ENCODE measurements around the gene NCK1.
"Not testable (repeated sequence)": the region's sequence is repeated elsewhere in the genome, so short reads cannot be mapped to it uniquely, and the experiment has no call there.

NCK1 gene

DNA sequence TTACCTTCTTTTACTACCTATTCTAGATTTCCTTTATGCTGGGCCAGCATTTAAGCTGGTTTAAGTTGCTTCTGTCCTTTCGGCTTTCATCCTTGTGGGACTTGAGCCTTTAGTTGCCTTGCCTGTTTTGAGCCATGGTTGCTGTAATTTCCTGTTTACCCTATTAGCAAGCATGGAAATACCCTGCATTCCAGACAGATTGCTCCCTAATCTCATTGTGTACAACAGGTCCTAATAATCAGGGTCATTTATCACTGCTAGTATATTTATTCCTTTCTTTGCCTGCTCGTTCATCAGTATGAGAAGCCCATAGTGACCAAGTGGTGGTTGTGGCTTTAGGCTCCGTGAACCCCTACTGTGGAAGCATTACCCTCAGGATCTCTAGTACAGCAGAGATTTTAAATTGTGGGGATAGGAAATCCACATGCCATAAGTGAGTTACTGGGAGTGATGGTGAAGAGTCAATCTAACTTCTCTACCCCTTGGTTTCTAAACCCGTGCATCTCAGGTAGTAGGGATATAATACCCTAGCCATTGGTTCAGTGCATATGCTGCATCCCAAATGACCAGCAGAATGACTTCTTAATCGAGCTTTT, 31.9 kb downstream of the NCK1 start:
- Mint-ChIP-seq H3K36me3 (ENCODE audit: low read depth) (peaks cover 79% of the 10 kb centered on the region), H3K4me1 (no peaks in the 10 kb centered on the region), H3K27ac (no peak overlapping the region), H3K4me3 (no peak overlapping the region), H3K27me3 (ENCODE audit: low read depth, poor library complexity) (peaks cover 3% of the 10 kb centered on the region), H3K9me3 (peaks cover 56% of the 10 kb centered on the region)
- TF ChIP-seq, protein P1, sequence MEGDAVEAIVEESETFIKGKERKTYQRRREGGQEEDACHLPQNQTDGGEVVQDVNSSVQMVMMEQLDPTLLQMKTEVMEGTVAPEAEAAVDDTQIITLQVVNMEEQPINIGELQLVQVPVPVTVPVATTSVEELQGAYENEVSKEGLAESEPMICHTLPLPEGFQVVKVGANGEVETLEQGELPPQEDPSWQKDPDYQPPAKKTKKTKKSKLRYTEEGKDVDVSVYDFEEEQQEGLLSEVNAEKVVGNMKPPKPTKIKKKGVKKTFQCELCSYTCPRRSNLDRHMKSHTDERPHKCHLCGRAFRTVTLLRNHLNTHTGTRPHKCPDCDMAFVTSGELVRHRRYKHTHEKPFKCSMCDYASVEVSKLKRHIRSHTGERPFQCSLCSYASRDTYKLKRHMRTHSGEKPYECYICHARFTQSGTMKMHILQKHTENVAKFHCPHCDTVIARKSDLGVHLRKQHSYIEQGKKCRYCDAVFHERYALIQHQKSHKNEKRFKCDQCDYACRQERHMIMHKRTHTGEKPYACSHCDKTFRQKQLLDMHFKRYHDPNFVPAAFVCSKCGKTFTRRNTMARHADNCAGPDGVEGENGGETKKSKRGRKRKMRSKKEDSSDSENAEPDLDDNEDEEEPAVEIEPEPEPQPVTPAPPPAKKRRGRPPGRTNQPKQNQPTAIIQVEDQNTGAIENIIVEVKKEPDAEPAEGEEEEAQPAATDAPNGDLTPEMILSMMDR (IDR thresholded peaks at IDR 0.05): no peak
- no peak for DNase-seq

DNA sequence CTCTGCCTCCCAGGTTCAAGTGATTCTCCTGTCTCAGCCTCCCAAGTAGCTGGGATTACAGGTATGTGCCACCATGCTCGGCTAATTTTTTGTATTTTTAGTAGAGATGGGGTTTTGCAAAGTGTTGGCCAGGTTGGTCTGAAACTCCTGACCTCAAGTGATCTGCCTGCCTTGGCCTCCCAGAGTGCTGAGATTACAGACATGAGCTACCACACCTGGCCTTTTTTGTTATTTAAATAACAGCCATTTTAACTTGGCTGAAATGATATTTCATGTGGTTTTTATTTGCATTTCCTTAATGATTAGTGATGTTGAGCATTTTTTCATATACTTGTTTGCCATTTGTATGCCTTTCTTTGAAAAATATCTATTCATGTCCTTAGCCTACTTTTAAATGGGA, 35.2 kb downstream of the NCK1 start:
- not testable (repeated sequence) for H3K27ac Mint-ChIP-seq; H3K4me3 Mint-ChIP-seq; DNase-seq; H3K27me3 Mint-ChIP-seq (ENCODE audit: low read depth, poor library complexity); H3K4me1 Mint-ChIP-seq
- Mint-ChIP-seq H3K36me3 (ENCODE audit: low read depth) (peaks cover 83% of the 10 kb centered on the region), H3K9me3 (peaks cover 61% of the 10 kb centered on the region)

DNA sequence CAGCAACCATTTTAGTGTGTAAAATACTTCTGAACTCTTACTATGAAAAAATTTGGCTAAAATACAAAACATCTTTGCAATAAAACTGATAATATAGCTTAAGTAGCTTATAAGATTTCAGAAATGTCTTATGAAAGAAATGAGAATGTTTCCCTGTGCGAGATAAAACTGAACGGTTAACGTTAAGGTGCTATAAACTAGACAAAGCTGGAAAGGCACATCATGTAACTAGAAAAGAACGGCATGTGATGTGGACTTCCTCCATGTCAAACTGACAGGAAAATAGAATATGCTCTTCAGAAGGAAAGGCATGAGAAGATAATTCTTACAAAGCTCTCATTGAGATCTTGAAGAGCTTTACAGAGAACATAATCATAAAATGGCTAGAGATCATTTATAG, 36.5 kb downstream of the NCK1 start:
- TF ChIP-seq, protein P1 (IDR thresholded peaks at IDR 0.05): no peak
- H3K9me3 Mint-ChIP-seq: peaks cover 66% of the 10 kb centered on the region
- H3K4me1 Mint-ChIP-seq: no peaks in the 10 kb centered on the region
- H3K27ac Mint-ChIP-seq: no peak overlapping the region
- peaks cover 86% of the 10 kb centered on the region for H3K36me3 Mint-ChIP-seq (ENCODE audit: low read depth)
- H3K4me3 Mint-ChIP-seq: no peak overlapping the region
- H3K27me3 Mint-ChIP-seq (ENCODE audit: low read depth, poor library complexity): no peaks in the 10 kb centered on the region
- no peak for DNase-seq

DNA sequence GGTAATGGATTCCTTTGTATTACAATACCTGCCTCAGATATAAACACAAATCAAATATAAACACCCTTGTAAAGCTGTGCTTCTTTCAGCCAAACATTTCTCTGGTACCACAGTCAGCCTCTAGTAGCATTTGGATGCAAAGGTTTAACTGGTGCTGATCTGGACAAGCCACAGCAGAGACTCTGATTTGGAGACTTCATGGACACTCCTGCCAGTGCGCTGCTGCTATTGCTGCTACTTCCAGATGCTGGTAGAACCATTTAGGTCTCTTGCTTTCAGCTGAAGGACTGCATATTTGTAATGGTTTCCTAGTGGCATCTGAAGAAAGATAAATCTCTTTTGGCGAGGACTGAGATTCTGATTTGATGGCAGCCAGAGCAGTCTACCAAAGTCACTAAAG, 36.9 kb downstream of the NCK1 start:
- Mint-ChIP-seq H3K4me3 (no peak overlapping the region), H3K4me1 (no peaks in the 10 kb centered on the region), H3K27ac (no peak overlapping the region), H3K9me3 (peaks cover 66% of the 10 kb centered on the region), H3K36me3 (ENCODE audit: low read depth) (peaks cover 86% of the 10 kb centered on the region), H3K27me3 (ENCODE audit: low read depth, poor library complexity) (no peaks in the 10 kb centered on the region)
- TF ChIP-seq, protein P1 (IDR thresholded peaks at IDR 0.05): no peak
- DNase-seq: no peak

DNA sequence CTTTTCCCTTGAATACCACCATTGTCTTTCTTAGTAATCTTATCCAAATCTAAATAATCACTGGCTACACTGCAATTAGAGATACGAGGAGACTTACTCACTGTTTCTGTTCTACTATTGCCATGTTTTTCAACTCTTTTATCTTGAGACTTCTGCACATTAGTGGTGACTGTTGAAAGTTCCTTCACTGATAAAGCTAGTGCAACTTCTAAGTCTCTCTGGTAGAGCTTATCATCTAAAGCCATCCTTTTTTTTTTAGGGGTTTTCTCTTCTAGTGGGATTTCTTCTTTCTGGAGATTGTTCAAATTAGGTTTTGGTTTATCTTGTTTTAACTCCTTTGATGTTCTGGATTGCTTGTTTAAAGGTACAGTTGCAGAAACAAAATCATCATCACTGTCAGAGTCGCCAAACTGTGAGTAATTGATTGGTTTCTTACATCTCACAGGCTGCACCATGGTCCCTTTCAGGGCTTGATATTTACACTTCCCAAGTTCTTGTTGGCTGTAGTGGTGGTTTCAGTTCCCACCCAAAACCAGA, 37.7 kb downstream of the NCK1 start:
- no peak overlapping the region for H3K27ac Mint-ChIP-seq
- H3K36me3 Mint-ChIP-seq (ENCODE audit: low read depth): peaks cover 86% of the 10 kb centered on the region
- no peak for DNase-seq
- no peak overlapping the region for H3K4me3 Mint-ChIP-seq
- H3K4me1 Mint-ChIP-seq: no peaks in the 10 kb centered on the region
- TF ChIP-seq, protein P1 (IDR thresholded peaks at IDR 0.05): no peak
- H3K9me3 Mint-ChIP-seq: peaks cover 68% of the 10 kb centered on the region
- H3K27me3 Mint-ChIP-seq (ENCODE audit: low read depth, poor library complexity): no peaks in the 10 kb centered on the region

DNA sequence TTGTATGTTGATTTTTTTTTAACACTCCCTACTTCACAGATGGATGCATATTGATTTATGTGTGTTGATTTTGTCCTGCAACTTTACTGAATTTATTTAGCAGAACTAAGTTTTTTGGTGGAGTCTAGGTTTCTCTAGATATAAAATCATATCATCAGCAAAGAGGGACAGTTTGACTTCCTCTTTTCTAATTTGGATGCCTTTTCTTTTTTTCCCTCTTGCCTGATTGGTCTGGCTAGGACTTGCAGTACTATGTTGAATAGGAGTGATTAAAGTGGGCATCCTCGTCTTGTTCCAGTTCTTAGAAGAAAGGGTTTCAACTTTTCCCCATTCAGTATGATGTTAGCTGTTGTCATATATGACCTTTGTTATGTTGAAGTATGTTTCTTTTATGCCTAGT, 38.7 kb downstream of the NCK1 start:
- Mint-ChIP-seq H3K36me3 (ENCODE audit: low read depth) (peaks cover 94% of the 10 kb centered on the region), H3K9me3 (peaks cover 79% of the 10 kb centered on the region)
- not testable (repeated sequence) for H3K27me3 Mint-ChIP-seq (ENCODE audit: low read depth, poor library complexity); H3K27ac Mint-ChIP-seq; DNase-seq; H3K4me1 Mint-ChIP-seq; H3K4me3 Mint-ChIP-seq

DNA sequence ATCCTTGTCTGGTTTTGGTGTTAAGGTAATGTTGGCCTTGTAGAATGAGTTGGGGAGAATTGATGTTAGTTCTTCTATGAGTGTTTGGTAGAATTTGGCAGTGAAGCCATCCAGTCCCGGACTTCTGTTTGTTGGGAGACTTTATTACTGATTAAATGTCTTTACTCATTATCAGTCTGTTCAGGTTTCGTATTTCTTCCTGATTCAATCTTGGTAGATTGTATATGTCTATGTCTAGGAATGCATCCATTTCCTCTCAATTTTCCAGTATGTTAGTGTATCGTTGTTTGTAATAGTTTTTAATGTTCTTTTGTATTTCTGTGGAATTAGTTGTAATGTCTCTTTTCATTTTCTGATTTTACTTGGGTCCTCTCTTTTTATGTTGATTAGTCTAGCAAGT, 39.4 kb downstream of the NCK1 start:
- H3K27ac Mint-ChIP-seq: no peak overlapping the region
- H3K4me1 Mint-ChIP-seq: peaks cover 4% of the 10 kb centered on the region
- DNase-seq: no peak
- no peaks in the 10 kb centered on the region for H3K27me3 Mint-ChIP-seq (ENCODE audit: low read depth, poor library complexity)
- TF ChIP-seq, protein P1 (IDR thresholded peaks at IDR 0.05): no peak
- peaks cover 93% of the 10 kb centered on the region for H3K36me3 Mint-ChIP-seq (ENCODE audit: low read depth)
- H3K4me3 Mint-ChIP-seq: no peak overlapping the region
- H3K9me3 Mint-ChIP-seq: peaks cover 80% of the 10 kb centered on the region

DNA sequence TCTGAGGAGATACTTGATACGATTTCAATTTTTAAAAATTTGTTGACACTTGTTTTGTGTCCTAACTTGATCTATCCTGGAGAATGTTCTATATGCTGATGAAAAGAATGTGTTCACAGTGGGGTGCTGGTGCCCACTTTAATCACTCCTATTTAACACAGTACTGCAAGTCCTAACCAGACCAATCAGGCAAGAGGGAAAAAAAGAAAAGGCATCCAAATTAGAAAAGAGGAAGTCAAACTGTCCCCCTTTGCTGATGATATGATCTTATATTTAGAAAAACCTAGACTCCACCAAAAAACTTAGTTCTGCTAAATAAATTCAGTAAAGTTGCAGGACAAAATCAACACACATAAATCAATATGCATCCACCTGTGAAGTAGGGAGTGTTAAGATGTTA, 40.5 kb downstream of the NCK1 start:
- H3K36me3 Mint-ChIP-seq (ENCODE audit: low read depth): peaks cover 85% of the 10 kb centered on the region
- not testable (repeated sequence) for H3K27me3 Mint-ChIP-seq (ENCODE audit: low read depth, poor library complexity)

More for the DNA sequence above, 40.5 kb downstream of the NCK1 start:
- H3K4me1 Mint-ChIP-seq, DNase-seq, H3K27ac Mint-ChIP-seq, H3K4me3 Mint-ChIP-seq: not testable (repeated sequence)
- peaks cover 78% of the 10 kb centered on the region for H3K9me3 Mint-ChIP-seq
